HG02610 (cell line): ENCODE measurements around the gene TMEM219.

Experiments used
- ATAC-seq: cut with Tn5 transposase; IDR thresholded peaks from one replicate; pipeline ENCODE4 v1.9.1; 2021; ENCODE audit warnings: mild to moderate bottlenecking, moderate library complexity; ENCODE audit not compliant: unreplicated experiment

Gene TMEM219

GRCh38 chr16:29978564-29979270 is 16.8 kb downstream of the TMEM219 start:
- ATAC-seq, result no peak

GRCh38 chr16:29982560-29983419 is 20.9 kb downstream of the TMEM219 start:
- ATAC-seq, result no peak

- ATAC-seq, result no peak
These were observed 21.7 kb downstream of the TMEM219 start for GRCh38 chr16:29983420-29984136.

- ATAC-seq, result no peak
These were observed 22.4 kb downstream of the TMEM219 start for GRCh38 chr16:29984137-29984763.

GRCh38 chr16:29984764-29985147 is 22.9 kb downstream of the TMEM219 start:
- ATAC-seq, result no peak

GRCh38 chr16:29985271-29985811 is 23.5 kb downstream of the TMEM219 start:
- no peak for ATAC-seq

GRCh38 chr16:29986231-29986630 is 24.4 kb downstream of the TMEM219 start:
- no peak for ATAC-seq

- ATAC-seq, result no peak
These were observed 25.1 kb downstream of the TMEM219 start for GRCh38 chr16:29986931-29987330.

GRCh38 chr16:29987371-29988085 is 25.6 kb downstream of the TMEM219 start:
- no peak for ATAC-seq

GRCh38 chr16:29988346-29989075 is 26.6 kb downstream of the TMEM219 start:
- ATAC-seq, result no peak

- ATAC-seq, result no peak
These were observed 27.4 kb downstream of the TMEM219 start for GRCh38 chr16:29989111-29989858.

GRCh38 chr16:29990034-29990433 is 28.2 kb downstream of the TMEM219 start:
- no peak for ATAC-seq

GRCh38 chr16:29990883-29991570 is 29.1 kb downstream of the TMEM219 start:
- ATAC-seq, result no peak

- ATAC-seq, result no peak
These were observed 29.7 kb downstream of the TMEM219 start for GRCh38 chr16:29991571-29991904.

- ATAC-seq, result no peak
These were observed 30.6 kb downstream of the TMEM219 start for GRCh38 chr16:29992344-29992967.

- ATAC-seq, result no peak
These were observed 31.5 kb downstream of the TMEM219 start for GRCh38 chr16:29993191-29993902.

- ATAC-seq, result no peak
These were observed 32.2 kb downstream of the TMEM219 start for GRCh38 chr16:29993903-29994599.
